K562 (cell line): ENCODE data around the gene RALY. TPM values are rescaled to one million over a fixed set of nuclear protein-coding genes. Genes with fewer than 3 reads are reported as not detected.

ENCODE experiments used
- CBFB ChIP-seq: sonication (generic); formaldehyde crosslinking; IDR thresholded peaks from 2 replicates; pipeline ENCODE4 v1.4.0; 2020; ENCODE audit warnings: mild to moderate bottlenecking, missing genetic modification reagents
- CHD7 ChIP-seq: fragments of 200-600 bp; sonication (generic); IDR thresholded peaks from one replicate; pipeline ENCODE4 v1.6.1; 2012; ENCODE audit warnings: mild to moderate bottlenecking, low read depth, low read length, inconsistent platforms
- ETS2 ChIP-seq: IDR thresholded peaks from 2 replicates; pipeline ENCODE4 v1.6.1; 2016; ENCODE audit warnings: borderline replicate concordance, missing genetic modification characterization, mild to moderate bottlenecking, moderate library complexity, missing compliant biosample characterization; ENCODE audit not compliant: poor library complexity, severe bottlenecking
- ILF3 ChIP-seq: fragments of 450-650 bp; IDR thresholded peaks from 2 replicates; pipeline ENCODE4 v1.6.1; 2018; ENCODE audit warnings: antibody characterized with exemption, mild to moderate bottlenecking, moderate library complexity, borderline replicate concordance
- RNF2 ChIP-seq: sonication (generic); IDR thresholded peaks from 2 replicates; pipeline ENCODE4 v1.6.1; 2016
- SAP30 ChIP-seq: fragments of 200-600 bp; sonication (generic); IDR thresholded peaks from 2 replicates; pipeline ENCODE4 v1.6.1; 2012; ENCODE audit warnings: borderline replicate concordance, low read depth, mild to moderate bottlenecking, moderate library complexity, low read length, control low read depth, inconsistent platforms; ENCODE audit not compliant: insufficient read depth, poor library complexity, severe bottlenecking
- SREBF2 ChIP-seq: sonication (generic); formaldehyde crosslinking; IDR thresholded peaks from 2 replicates; pipeline ENCODE4 v1.4.0; 2020; ENCODE audit warnings: mild to moderate bottlenecking, missing genetic modification reagents
- ZNF717 ChIP-seq: fragments of 250-450 bp; sonication (Bioruptor Pico); IDR thresholded peaks from 2 replicates; pipeline ENCODE4 v1.5.0; 2021
- ZNF778 ChIP-seq: fragments of 450-650 bp; formaldehyde crosslinking; IDR thresholded peaks from 2 replicates; pipeline ENCODE4 v1.4.0; 2020; ENCODE audit warnings: mild to moderate bottlenecking, moderate library complexity
- polyA plus RNA-seq, 8 experiments: library from polyadenylated mRNA; depleted of rRNA in 4 of 8; stranded (reverse) in 5 of 8; unstranded in 3 of 8; fragments of >200 nt; fragmentation: Nextera tagmentation in 2 of 8; fragmentation: Illumina TruSeq in 1 of 8; extraction: Ambion mirVana in 2 of 8; extraction: Trizol in 1 of 8; gene quantifications; 2 replicates each; pipeline versions ENCODE4 v1.2.1 to v1.2.3, GENCODE V29; 2011 to 2014; ENCODE audit warnings: inconsistent platforms in 1 of 8, missing spikeins in 1 of 8
- total RNA-seq, 7 experiments: library from RNA; depleted of rRNA in 6 of 7; stranded (reverse); fragments of >200 nt in 6 of 7; fragmentation: Illumina TruSeq in 2 of 7; extraction: Trizol in 2 of 7; gene quantifications; 2 replicates each; pipeline versions ENCODE4 v1.2.1 to v1.2.3, GENCODE V29; 2011 to 2021; ENCODE audit warnings: low replicate concordance in 1 of 7
- TF ChIP-seq, protein P1 (sequence below): sonication (generic); formaldehyde crosslinking; IDR thresholded peaks from 2 replicates; pipeline ENCODE4 v1.8.0; 2022; ENCODE audit warnings: mild to moderate bottlenecking, low read depth, missing genetic modification reagents
- TF ChIP-seq, protein P2 (sequence below): fragments of 450-650 bp; formaldehyde crosslinking; IDR thresholded peaks from 2 replicates; pipeline ENCODE4 v1.4.0; 2020; ENCODE audit warnings: mild to moderate bottlenecking, mixed read lengths

Gene RALY
- total and polyA plus RNA-seq, 9 of the 15 experiments (the other 6 are each of a cell fraction or from before 2014, with no cell fraction given) = 0.80 to 207 (median 128) TPM

DNA sequence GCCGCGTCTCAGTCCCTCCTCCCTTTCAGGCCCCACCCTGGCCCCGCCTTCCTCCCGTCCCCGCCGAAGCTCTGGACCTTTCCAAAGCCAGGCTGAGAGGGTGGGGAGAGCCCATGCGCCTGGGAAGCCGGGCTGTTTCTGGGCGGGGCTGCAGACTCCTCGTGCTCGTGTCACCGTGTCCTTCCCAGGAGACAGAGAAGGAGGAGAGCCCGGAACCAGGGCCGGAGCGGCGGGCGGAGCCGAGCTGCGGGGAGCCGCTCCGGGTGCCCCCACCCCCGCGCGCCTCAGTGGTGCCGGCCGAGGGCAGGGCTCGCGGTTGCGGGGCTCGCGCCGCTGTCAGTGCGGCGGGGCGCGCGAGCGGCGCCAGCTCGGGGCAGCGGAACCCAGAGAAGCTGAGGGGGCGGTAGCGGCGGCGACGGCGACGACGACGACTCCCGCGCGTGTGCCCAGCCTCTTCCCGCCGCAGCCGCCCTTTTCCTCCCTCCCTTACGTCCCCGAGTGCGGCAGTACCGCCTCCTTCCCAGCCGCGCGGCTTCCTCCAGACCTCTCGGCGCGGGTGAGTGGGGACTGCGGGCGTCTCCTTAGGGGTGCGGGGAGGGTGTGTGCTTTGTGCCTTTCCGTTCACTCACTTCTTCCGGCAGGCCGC is at the start of gene RALY (continued):
- no peak for TF ChIP-seq ETS2 (tag)
- TF ChIP-seq ZNF717 (CRISPR knock-in tag) = no peak
- TF ChIP-seq CBFB = no peak
- TF ChIP-seq, protein P1, sequence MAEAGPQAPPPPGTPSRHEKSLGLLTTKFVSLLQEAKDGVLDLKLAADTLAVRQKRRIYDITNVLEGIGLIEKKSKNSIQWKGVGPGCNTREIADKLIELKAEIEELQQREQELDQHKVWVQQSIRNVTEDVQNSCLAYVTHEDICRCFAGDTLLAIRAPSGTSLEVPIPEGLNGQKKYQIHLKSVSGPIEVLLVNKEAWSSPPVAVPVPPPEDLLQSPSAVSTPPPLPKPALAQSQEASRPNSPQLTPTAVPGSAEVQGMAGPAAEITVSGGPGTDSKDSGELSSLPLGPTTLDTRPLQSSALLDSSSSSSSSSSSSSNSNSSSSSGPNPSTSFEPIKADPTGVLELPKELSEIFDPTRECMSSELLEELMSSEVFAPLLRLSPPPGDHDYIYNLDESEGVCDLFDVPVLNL (CRISPR knock-in tag) = no peak
- no peak for TF ChIP-seq SREBF2 (CRISPR knock-in tag)
- TF ChIP-seq CHD7 = no peak
- TF ChIP-seq SAP30 = no peak
- no peak for TF ChIP-seq ZNF778 (CRISPR knock-in tag)
- peak; percentile 89; the same call in 1 of the 2 replicates for TF ChIP-seq ILF3
- peak; percentile 31; the same call in 1 of the 2 replicates for TF ChIP-seq RNF2
- TF ChIP-seq, protein P2, sequence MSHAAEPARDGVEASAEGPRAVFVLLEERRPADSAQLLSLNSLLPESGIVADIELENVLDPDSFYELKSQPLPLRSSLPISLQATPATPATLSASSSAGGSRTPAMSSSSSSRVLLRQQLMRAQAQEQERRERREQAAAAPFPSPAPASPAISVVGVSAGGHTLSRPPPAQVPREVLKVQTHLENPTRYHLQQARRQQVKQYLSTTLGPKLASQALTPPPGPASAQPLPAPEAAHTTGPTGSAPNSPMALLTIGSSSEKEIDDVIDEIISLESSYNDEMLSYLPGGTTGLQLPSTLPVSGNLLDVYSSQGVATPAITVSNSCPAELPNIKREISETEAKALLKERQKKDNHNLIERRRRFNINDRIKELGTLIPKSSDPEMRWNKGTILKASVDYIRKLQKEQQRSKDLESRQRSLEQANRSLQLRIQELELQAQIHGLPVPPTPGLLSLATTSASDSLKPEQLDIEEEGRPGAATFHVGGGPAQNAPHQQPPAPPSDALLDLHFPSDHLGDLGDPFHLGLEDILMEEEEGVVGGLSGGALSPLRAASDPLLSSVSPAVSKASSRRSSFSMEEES (CRISPR knock-in tag) = no peak
